Uterus (tissue), 2 donors: ENCODE measurements around the gene VPS52.

ENCODE experiments used
- CTCF ChIP-seq, 4 experiments: fragments of 200-600 bp in 2 of 4; fragments of 450-650 bp in 2 of 4; sonication (generic) in 2 of 4; IDR thresholded peaks; one replicate each; pipeline ENCODE4 v1.5.1; 2016 to 2019; ENCODE audit warnings: antibody characterized with exemption in 4 of 4, mild to moderate bottlenecking in 2 of 4, moderate library complexity in 1 of 4
- POLR2A ChIP-seq, 2 donors: fragments of 450-650 bp; IDR thresholded peaks; one replicate each; pipeline ENCODE4 v1.6.1; 2016; ENCODE audit warnings: antibody characterized with exemption in 2 of 2, mild to moderate bottlenecking in 1 of 2, moderate library complexity in 1 of 2

GRCh38 chr6:33298773-33299236, 27.1 kb upstream of the VPS52 start, which contains the start of gene RGL2:
- TF ChIP-seq CTCF (IDR thresholded peaks at IDR 0.05), result no peak
- no peak for TF ChIP-seq POLR2A (IDR thresholded peaks at IDR 0.05)
